GM21390 (cell line): ENCODE data around the gene MICAL3.

Experiments used
- ATAC-seq: cut with Tn5 transposase; IDR thresholded peaks from one replicate; pipeline ENCODE4 v1.9.1; 2021; ENCODE audit not compliant: unreplicated experiment

Gene MICAL3

DNA sequence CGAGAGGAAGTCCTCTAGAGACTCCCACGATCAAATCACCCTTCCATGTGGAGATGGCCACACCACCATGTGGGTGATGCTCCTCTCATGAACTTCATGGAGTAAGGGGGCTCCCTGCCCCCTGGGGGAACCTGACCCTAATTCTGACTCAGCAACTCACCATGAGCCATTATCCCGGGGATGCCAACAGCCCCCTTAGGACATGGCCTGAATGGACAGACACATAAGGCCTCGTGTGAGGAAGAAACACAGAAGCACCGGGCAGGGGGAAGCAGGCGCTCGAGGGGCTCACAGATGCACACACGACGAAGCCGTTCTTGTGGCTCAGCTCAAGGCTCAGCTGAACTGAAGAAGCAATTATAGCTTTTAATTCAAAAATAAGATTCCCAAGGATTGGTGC lies 150.6 kb downstream of the MICAL3 start:
- no peak for ATAC-seq

DNA sequence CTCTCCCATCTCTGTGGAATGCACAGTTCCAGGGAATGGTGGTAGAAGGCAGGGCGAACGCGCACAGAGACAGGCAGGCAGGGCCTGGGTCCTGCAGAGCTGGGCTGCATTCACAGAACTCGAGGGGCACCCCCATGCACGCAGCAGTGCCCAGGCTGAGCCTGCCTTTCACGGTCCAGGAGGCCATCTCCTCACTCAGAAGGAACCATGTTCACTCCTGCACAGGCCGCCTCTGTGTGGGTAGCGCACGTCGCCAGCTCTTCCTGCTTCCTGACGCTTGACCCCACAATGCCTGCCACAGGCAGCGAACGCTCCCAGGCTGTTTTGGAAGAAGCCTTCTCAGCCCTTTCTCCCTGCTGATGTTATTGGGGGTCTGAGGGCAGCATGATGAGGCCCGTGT lies 151.2 kb downstream of the MICAL3 start:
- no peak for ATAC-seq

DNA sequence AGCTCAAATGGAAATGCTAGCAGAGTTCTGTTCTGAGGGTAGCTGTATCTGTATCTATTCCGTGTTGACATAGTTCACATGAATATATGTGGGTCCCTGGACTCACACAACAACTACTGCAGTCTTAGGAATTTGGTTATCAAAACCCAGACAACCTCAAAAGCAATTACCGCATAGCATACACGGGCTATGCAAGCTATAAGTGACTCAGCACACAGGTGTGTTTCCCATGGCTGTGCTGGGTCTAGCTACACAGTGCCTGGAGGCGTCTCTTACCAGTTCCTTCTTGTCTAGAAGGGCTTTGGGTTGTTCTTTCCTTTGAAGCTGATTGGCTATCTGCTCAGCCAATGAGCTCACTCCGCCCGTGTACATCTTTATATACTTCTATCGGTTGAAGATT lies 151.9 kb downstream of the MICAL3 start:
- ATAC-seq: no peak

DNA sequence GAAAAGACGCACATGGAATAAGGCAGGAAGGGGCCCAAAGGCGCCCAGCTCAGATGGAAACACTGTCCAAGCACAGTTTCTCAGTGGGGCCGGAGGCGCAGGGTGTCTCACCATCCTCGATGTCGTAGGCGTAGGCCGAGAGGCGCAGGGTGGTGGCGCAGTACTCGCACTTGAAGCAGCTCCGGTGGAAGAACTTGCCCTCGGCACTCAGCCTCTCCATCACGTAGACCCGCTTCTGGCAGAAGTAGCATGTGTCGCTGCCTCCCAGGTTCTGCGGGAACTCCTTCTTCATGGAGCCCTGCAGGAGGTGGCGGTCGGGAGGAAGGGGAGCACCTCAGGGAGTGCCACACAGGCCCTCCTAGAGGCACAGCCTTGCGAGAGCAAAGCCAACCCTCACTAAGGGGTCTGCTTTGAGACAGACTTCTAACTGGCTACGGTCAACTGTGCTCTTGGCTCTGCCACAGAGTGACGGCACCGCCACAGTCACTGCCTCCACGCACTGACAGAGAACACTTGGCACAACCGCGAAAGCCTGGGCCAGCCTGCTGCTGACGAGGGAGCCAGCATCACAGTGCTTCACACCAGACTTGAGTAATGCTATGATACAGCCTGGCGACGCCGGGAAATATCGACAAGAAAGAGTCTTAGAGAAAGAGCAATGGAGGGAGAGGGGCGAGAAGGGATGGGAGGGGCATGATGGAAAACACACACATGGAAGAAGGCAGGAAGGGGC lies 152.5 kb downstream of the MICAL3 start:
- no peak for ATAC-seq

DNA sequence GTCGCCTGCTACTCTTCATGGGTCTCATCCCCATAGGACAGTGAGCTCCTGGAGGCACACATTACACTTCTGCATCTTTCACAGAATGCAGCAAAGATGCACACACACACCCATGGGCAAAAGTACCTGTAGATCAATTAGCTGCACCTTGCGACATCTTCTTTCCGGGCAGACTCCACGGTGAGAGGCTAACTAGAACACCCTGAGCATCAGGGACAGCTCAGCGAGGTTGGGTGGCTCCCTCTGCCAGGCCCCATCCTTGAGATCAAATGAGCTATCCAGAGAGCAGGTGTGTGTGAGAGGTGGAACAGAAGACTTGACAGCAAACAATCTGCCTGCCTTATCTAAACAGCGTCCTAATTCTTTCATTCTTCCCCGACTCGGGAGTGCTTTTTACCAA lies 154.0 kb downstream of the MICAL3 start:
- ATAC-seq: no peak

DNA sequence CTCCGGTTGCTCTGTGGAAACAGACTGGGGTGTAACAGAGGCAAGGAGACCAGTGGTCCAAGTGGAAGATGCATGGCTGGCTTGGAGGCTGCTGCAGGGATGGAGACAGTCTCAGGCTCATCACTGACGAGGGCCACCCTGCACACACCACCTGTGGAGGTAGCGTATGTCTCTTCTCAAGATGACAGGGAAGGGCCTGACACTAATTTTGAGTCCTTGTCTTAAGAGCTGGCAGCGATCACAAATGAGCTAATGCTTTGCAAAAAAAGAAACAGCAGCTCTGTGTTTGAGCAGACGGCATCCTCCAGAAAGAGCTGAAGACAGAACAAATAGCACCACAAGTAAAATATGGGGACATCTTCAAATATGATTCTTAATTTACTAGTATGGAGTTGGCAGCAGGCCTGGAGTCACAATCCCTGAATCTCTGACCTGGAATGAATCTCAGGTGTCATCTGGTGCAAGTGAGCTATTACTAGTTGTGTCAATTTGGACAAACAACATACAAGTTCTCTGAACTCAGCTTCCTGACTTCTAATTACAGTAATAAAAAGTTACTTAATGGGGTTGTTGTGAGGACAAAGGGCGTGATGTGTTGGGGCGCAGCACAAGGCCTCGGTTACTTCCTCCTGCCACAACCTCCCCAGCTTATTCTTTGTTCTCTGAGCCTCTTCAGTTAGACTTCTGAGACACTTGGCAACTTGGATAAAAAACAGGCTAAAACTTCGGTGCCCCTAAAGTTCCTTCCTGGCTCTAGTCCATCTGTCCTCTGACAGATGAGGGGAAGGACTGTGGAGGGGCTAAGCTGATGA lies 154.9 kb downstream of the MICAL3 start:
- no peak for ATAC-seq

DNA sequence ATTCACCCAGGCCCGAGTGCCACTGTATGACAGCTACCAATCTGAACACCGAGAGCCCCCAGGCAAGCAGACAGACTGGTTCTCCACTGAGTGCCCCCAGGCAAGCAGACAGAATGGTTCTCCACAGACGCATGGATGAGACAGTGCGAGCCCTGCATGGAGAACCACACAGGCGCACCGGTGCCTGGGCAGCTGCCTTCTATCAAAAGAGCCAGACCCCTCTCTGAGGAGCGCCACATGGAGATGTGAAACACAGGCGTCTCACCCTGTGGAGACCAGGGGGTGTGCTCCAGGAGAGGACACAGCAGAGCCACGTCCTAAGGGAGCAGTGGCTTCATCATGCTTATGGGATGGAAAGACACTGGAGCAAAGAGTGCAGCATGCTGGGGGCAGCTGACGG lies 155.6 kb downstream of the MICAL3 start:
- no peak for ATAC-seq

DNA sequence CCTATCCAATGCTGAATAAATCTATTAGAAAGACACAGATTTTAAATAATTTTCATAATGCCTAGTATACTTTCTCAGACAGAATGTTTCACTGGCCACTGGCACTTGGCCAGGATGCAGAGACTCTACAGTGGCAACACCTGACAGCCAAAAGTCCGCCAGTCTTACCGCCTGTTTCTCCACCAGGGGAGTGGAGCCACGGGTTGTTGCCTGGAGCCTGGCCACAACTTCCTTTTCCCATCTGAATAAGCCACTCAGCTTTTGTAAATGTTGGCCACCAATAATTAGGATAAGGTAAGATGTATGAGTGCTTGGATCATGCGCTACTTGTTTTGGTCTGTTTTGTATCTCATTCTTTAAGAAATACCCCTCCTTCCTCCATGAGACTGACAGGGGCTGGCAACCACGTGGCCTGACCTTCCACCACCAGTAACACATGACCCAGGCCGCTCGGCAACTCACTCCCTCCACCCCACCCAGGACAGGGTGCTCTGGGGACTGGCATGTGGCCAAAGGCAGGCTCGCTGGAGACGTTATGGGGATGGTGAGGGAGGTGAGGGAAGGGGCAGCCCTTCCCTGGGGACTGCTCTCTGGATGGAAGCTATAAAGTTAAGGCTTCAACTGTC lies 157.1 kb downstream of the MICAL3 start:
- ATAC-seq: no peak

DNA sequence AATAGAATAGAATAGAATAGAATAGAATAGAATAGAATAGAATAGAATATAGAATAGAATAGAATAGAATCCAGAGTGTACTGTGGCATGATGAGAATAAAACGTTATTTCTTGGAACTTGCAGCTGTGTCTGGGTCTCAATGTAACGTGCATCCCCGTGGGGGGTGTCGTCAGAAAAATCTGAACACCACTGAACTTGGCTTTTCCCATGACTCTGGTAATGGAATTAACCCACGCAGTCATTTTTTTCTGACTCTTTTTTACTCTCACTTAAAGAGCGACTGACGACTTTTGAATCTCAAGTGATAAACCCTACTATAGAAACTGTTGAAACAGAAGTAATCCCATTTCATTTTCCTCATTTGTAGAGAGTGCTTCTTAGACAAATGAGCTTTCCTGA lies 157.7 kb downstream of the MICAL3 start:
- no peak for ATAC-seq

DNA sequence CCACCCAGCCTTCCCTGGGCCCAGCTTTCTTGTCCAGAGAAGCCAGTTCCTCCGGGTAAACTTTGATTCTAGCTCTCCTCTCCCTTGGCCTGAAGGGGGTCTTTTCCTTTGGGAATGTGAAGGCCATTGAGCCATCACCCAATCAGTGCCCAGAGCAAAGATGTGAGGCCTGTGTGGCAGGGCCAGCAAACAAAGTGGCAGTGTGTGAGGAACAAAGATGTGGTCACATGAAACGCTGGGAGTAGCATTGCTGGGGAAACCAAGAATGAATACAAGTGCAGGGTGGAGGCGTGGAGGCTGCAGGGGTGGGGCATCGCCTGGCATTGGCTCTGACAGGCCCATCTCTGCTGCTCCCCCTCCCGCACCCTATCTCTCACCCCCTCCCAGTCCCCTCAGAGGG lies 158.2 kb downstream of the MICAL3 start:
- ATAC-seq: no peak

DNA sequence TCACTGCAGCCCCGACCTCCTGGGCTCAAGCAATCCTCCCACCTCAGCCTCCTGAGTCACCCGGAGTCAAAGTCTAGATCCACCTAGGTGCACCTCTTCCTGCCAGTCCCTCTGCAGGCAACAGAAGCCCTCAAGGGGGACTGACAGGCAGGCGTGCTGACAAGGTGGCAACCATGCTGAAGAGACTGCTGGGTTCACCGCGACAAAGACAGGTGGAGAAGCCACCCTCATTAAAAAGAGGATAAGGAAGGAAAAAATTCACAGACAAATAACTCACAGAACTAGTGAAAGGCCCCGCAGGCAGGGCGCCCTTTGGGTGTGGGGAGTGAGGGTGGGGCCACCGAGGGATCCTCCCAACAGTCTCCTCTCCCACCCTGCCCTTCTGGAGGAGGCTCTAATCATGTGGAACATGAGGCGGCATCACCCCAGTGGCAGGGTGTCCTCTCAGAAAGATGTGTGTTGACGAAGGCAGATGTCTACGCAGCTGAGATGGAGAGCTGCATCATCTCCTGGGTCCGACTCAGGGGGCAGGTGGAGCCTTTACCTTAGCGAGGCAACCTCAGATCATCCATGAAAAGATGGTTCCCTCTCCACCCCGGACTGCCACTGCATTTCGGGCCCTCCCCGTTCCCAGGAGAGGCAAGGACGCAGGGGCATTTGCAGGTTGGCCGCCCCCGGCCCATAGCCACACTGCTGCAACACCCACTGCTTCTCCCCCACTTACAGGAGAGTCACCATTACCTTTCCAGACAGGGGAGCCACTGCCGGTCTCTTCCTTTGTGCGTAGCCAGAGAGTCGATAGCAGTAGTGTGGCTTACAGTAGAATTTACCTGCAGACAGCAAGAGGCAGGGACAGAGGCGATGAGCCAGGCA lies 158.9 kb downstream of the MICAL3 start:
- ATAC-seq: no peak

DNA sequence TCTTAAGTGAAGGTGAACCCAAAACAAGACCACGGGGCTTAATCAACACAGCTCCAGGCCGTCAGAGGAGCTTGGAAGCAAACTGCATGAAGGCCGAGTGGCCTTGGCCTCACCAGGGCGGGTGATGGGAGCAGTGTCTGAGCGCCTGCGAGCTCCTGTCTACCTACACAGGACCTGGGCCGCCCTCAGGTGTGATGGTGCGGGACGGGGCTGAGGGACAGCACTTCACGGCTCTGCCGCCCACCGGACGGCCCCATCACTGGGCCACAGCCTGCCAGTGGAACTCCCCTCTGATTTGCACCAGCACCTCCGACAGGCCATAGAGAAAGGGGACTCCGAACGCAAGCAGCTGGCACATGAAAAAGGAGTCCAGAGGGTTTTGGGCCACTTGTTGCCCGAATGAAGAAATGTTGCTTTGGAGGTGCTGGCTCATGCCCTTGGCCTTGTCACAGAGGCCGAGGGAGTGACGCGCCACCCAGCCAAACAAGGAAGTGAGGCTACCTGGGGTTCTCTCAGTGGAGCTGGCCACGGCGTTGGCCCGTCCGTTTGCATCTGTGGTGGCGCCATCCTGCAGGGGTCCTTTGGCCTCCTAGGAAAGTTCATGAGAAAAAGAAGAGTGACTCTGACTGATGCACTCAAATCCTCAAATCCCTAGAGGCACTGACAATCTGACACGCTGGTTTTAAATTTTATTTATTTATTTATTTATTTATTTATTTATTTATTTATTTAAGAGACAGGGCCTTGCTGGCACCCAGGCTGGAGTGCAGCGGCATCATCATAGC lies 159.8 kb downstream of the MICAL3 start:
- ATAC-seq: no peak

DNA sequence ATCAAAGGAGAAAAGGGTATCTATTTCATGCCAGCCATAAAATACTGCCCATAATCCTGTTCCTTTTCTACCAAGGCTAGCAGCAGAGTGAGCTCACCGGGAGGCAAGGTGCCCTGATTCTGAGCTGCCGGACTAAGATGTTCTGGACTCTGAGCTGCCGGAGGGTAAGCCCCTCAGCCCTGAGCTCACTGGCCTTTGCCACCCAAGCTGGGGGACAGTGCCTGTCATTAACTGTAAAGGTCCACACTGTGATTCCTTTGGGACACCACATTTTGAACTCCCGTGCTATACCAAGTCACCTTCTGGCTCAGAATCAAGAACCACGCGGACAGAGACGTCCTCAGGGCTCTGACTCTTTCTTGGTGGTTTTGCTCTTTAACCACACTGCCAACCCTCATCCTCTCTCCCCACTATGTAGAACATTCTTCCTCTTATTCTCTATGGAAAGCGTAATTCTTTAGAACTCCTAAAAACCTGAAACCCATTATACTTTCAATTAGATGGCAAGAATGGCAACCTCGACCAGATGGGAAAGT lies 161.6 kb downstream of the MICAL3 start:
- ATAC-seq: no peak

DNA sequence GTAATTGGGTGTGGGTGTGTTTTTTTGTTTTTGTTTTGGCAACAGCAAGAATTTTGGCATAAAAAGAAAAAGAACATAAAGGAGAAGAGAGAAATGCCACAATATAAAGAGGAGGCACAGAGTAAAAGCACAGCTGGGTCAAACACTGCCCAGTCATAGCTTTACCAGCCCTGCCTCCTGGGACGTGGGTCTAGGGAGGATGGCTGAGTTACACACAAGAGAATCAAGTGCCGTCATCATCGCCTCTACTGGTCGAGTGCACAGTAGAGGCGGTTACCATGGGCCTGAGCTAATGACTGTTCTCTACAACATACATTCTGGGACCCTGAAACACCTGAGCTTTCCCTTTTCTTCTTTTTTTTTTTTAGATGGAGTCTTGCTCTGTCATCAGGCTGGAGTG lies 162.5 kb downstream of the MICAL3 start:
- no peak for ATAC-seq

DNA sequence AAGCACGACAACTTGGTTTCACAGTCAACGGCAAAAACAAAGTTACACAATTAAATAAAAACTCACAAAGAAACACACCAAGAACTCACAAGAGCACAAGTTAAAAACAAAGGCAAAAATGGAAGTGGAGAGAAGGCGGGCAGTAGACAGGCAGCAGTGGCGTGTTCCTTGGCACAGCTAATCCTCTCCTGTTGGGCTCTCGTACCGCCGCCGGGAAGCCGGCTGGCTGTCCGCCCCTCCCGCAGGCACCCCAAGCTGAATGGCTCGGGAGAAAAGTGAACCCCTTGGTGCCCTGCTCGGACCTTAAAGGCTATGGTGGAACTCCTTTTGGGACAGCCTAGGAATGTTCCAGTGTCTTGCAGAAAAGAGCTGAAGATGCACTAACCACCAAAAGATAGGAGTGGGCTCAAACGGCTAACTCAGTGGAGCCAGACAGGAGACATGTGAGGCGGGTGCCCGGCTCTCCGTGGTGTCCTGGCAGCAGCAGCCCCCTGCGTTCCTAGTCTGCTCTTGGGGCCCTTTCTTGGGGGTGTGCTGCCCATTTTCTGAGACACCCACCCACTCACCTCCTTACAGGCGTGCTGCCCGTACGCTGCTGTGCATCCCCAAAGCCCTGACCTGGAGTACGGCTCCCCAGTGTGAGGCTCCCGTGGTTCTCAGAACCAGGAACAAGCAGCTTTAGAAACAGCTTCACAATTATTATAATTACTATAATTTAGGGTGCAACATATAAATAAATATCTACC lies 164.0 kb downstream of the MICAL3 start:
- no peak for ATAC-seq

DNA sequence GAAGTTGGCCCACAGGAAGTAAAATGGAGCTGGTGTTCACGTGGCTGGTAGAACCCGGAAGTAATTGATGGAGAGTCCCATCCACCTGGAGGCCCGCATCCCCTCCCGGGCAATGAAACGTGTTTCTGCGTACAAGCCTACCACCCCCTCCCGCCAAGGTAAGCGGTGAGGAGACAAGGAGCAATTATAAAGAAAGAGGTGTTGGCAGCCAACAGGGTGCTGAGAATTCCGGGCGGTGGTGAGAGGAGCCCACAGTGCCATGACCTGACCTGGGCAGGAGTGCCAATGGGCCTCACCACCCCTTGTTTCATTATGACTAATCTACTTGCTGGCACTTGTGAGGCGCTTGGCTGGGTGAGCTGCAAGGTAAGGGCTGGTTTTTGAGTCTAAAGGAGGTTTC lies 166.3 kb downstream of the MICAL3 start:
- no peak for ATAC-seq

DNA sequence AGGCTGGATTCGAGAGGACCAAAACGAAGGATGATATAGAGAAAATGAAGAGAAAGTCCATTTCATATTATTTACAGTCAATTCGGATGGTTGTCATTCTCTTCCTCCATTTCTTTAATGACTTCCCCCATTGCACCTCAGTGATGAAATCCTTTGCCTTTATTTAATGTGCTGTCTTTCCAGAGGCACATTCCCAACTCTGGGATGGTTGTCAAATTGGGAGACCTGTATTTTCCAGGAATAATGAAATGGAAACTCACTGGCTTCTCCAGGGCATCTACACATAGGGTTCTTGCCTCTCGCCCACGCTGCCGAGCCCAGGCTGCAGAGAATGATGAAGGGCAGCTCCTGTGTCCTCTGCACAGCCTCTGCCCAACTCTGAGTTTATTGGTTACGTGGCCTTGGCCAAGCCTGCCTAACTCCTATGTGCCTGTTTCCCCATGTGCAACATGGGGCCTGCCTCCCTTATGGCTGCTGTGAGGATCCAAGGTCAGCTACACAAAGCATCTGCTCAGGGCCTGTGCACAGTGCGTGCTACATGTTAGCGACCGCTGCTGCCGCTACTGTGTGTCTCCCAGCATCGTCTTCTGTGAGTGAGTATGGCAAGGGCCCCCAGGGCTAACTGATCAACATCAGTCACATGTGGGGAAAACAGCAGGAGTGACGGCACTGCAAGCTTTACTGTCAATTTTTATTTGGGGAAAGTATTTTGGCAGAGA lies 168.6 kb downstream of the MICAL3 start:
- ATAC-seq: no peak

DNA sequence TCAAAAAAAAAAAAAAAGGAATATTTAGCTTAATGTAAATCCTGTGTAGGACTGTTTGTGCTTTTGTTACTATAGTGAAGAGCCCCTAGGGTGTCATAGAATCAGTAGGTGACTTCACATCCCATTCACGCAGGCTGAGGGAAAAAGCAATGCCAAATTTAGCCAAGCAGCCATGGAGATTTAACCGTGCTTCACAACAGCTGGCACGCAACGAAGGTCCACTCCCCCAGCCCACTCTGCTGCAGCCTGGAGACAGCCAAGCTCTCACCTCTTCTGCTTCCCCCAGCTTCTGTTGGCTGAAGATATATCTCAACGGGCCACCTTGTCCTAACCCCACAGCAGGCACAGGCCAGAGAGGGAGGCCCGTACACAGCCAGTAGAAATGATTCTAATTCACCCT lies 171.3 kb downstream of the MICAL3 start:
- ATAC-seq: no peak

DNA sequence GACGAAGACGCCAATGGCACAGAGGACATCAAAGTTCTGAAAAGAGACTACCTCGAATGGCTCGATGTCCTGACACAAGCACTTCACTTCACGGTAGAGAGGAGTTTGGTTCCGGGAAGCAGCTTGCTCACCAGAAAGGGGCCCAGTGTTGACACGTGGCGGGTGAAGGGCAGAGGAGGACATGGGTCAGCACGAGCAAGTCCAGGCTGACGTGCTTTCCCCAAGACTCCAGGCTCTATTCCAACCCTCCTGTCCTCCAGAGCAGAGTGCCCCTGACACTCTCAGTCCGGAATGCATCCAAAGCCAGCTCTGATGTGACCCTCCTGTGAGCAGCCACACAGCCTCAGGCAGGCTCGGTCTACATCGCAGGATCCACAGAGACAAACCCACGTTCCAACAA lies 172.6 kb downstream of the MICAL3 start:
- ATAC-seq: no peak
